Melanocyte of skin (primary cell): ENCODE measurements around the gene OR3A3. TPM values are rescaled to one million over a fixed set of nuclear protein-coding genes. Genes with fewer than 3 reads are reported as not detected.

ENCODE experiments used
- small RNA-seq, 2 donors: library from RNA; depleted of rRNA; stranded (forward); fragments of <200 nt; gene quantifications; one replicate each; pipeline ENCODE3, GENCODE V24; 2012
- total RNA-seq, 2 donors: library from RNA; depleted of rRNA; stranded (reverse); fragments of >200 nt; gene quantifications; 2 replicates each; pipeline ENCODE4 v1.2.3, GENCODE V29; 2012

OR3A3 gene
- total RNA-seq = not detected

DNA sequence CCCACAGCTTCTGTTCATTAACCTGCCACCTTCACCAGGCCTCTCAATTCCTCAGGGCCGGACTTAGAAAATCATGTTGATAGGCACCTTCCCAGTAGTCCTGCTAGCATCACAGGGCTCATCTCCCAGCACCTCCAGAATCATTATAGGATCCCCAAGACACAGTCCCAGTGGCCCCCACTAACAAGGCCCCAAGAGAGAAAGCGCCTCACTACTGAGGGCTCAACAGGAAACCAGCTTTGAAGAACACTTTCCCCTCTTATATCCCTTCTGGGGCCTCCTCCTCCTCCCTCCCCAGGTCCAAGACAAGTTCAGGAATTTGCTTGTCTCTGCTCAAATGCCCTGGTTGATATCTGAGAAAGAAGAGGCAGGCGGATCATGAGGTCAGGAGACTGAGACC lies at the start of gene OR3A3:
TSS of gene OR3A3 (plus strand) at position 301 of the 400 bp plus-strand sequence.

DNA sequence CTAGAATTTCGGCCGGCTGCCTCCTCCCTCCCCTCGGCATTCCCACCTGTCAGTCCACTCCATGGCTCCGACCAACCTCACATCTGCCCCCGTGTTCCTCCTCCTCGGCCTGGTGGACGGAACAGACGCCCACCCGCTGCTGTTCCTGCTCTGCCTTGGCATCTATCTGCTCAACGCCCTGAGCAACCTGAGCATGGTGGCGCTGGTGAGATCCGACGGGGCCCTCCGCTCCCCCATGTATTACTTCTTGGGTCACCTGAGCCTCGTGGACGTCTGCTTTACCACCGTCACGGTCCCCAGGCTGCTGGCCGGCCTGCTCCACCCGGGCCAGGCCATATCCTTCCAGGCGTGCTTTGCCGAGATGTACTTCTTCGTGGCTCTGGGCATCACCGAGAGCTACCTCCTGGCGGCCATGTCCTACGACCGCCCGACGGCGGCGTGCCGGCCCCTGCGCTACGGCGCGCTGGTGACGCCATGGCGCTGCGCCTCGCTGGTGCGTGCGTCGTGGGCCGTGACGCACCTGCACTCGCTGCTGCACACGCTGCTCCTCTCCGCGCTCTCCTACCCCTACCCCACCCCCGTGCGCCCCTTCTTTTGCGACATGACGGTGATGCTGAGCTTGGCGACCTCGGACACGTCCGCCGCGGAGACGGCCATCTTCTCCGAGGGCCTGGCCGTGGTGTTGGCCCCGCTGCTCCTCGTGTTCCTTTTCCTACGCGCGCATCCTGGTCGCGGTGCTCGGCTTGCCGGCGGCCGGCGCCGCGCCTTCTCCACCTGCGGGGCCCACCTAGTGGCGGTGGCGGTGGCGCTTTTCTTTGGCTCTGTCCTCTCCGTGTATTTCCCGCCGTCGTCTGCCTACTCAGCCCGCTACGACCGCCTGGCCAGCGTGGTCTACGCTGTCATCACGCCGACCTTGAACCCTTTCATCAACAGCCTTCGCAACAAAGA lies 25.0 kb upstream of the OR3A3 start, which contains the start of gene OR3A2:
TSS of gene OR3A2 (minus strand) at position 440 of the 948 bp plus-strand sequence.

DNA sequence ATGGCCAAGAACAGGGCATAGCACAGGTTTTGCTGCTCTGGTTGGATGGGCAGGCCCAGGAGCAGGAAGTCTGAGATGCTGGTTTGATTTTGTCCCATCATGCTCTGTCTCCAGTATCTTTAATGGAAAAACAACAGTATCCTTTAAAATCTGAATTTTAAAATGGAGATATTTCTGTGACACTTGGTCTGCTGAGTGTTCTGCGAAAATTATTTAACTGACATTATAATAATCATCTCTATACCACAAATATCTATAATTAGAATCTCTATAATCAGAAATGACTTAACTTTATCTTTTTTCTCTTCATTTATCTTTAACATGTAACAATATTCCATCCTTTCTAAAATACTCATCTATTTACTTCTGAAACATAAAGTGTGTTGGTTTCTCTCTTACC lies 12.9 kb upstream of the OR3A3 start, which contains the start of gene OR1E1:
TSS of gene OR1E1 (minus strand) at position 101 of the 400 bp plus-strand sequence. CDS start at position 101, 0 bp downstream.

GRCh38 chr17:3433741-3434140 lies 22.6 kb downstream of the OR3A3 start, which contains the start of gene OR1E2:
Gene OR1E2, minus strand, starts transcription at chr17:3433841. Its CDS starts 0 bp downstream, at chr17:3433841.

GRCh38 chr17:3471599-3471998 lies 60.4 kb downstream of the OR3A3 start, which contains the start of gene SPATA22:
Gene SPATA22, minus strand, starts transcription at chr17:3471819. Its CDS starts 2,494 bp downstream, at chr17:3469325.

Small RNA genes lying within 50 kb of the gene (small RNA-seq; reads per million reads assigned to genes)
- gene OR1AC1P = 0 reads per million in 2 donors

Other genes with a start within 250 kb of the OR3A3 start
- not detected for gene OR1A2, start 213.9 kb upstream of the OR3A3 start, total RNA-seq
- not detected for gene OR1A1, start 203.7 kb upstream of the OR3A3 start, total RNA-seq
- under 1 TPM in 1 of 2 donors, not detected in 1; 0.33 TPM for gene OR3A1, start 113.0 kb upstream of the OR3A3 start, total RNA-seq
- gene OR3A2, start 25.1 kb upstream of the OR3A3 start, total RNA-seq = under 1 TPM in 1 of 2 donors, not detected in 1; 0.67 TPM
- gene OR1E1, start 13.0 kb upstream of the OR3A3 start, total RNA-seq = under 1 TPM in 1 of 2 donors, not detected in 1; under 0.01 TPM
- gene OR1E2, start 22.5 kb downstream of the OR3A3 start, total RNA-seq = not detected
- gene SPATA22, start 60.4 kb downstream of the OR3A3 start, total RNA-seq = 1 to 10 TPM in 1 of 2 donors, under 1 TPM in 1; 0.69 to 1.7 TPM
- 10 to 100 TPM; 26.8 to 28.6 TPM for gene ASPA, start 64.6 kb downstream of the OR3A3 start, total RNA-seq
- gene TRPV3, start 146.4 kb downstream of the OR3A3 start, total RNA-seq = 1 to 10 TPM in 1 of 2 donors, under 1 TPM in 1; 0.34 to 1.3 TPM
- 1 to 10 TPM; 2.0 to 2.1 TPM for gene TRPV1, start 198.0 kb downstream of the OR3A3 start, total RNA-seq
- gene SHPK, start 224.9 kb downstream of the OR3A3 start, total RNA-seq = 10 to 100 TPM; 12.7 to 13.3 TPM
- gene CTNS, start 225.4 kb downstream of the OR3A3 start, total RNA-seq = 10 to 100 TPM; 39.6 to 52.3 TPM